C1 segment of cervical spinal cord (tissue), 14 donors: ENCODE results near the gene TMBIM4.

Experiments
- DNase-seq, 14 donors: peaks; one replicate each; lab custom pipeline; 2025; lab: John Stamatoyannopoulos, UW

Gene TMBIM4

GRCh38 chr12:66092559-66093269 lies 77.1 kb downstream of the TMBIM4 start:
- no peak for DNase-seq

DNA sequence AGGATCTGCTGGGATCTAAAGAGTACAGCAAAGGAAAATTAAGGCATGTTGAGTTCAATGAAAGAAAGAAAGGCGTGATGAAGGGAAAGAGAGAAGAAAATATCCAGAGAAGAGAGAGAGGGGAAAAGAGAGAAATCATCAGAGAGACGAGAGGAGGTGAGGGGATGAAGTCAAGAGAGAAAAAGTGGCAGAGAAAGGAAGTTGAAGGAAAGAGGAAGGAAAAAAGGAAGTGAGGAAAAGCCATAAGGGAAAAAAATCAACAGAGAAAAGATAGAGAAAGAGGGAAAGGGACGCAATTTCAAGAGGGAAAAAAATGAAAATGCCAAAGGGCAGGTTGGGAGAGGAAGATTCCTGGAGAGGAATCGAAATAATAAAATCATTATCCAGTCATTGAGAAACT lies 79.6 kb downstream of the TMBIM4 start:
- no peak for DNase-seq

- peak in 8 of 14 donors; percentile 0 to 25 (median 4) for DNase-seq
Measured at GRCh38 chr12:66087365-66087943, 82.3 kb downstream of the TMBIM4 start.

DNA sequence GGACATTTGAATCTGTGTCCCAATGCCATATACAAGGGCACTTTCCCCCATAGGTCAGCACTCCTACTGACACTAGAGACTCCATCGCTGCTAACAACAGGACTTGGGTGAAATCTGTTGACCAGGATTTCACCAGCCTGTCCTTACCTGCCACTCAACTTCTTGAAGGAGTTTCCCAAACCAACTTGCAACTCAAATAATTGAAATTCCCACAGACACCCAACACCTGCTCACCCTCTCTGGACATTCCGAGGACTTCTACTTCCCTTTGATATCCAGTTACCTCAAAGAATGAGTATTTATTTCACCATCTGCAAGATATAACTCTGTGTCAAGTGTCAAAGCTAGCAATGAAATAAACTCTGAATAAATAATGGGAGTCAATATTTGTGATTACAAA lies 83.8 kb downstream of the TMBIM4 start:
- no peak for DNase-seq
